Measurements from ENCODE around the gene STXBP1. TPM values are rescaled to one million over a fixed set of nuclear protein-coding genes. Genes with fewer than 3 reads are reported as not detected.

The STXBP1 gene
- total RNA-seq, 1 experiment from 2014 or later: 40.6 TPM

GRCh38 chr9:127715470-127716337 is 103.6 kb downstream of the STXBP1 start, which contains the start of the genes PTRH1 and TTC16 (continued):
- TF ChIP-seq MAX (IDR thresholded peaks at IDR 0.05): no peak
- peak; percentile 45 for TF ChIP-seq TCF7L2 (IDR thresholded peaks at IDR 0.05; ENCODE audit: borderline replicate concordance, extremely low read depth, insufficient read depth, insufficient read length)
- no peak for TF ChIP-seq FOSL1 (IDR thresholded peaks at IDR 0.05; ENCODE audit: low read depth)
- no peak for TF ChIP-seq EZH2 (IDR thresholded peaks at IDR 0.05)

- TF ChIP-seq, protein P1, sequence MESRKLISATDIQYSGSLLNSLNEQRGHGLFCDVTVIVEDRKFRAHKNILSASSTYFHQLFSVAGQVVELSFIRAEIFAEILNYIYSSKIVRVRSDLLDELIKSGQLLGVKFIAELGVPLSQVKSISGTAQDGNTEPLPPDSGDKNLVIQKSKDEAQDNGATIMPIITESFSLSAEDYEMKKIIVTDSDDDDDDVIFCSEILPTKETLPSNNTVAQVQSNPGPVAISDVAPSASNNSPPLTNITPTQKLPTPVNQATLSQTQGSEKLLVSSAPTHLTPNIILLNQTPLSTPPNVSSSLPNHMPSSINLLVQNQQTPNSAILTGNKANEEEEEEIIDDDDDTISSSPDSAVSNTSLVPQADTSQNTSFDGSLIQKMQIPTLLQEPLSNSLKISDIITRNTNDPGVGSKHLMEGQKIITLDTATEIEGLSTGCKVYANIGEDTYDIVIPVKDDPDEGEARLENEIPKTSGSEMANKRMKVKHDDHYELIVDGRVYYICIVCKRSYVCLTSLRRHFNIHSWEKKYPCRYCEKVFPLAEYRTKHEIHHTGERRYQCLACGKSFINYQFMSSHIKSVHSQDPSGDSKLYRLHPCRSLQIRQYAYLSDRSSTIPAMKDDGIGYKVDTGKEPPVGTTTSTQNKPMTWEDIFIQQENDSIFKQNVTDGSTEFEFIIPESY (IDR thresholded peaks at IDR 0.05; ENCODE audit: extremely low read depth, insufficient replicate concordance, low read length): no peak
- TF ChIP-seq ATF3 (IDR thresholded peaks at IDR 0.05) (no peak), EGR1 (IDR thresholded peaks at IDR 0.05; ENCODE audit: low read depth) (no peak), CBX3 (IDR thresholded peaks at IDR 0.05; ENCODE audit: low read depth) (no peak), CTCF (IDR thresholded peaks at IDR 0.05 in 2 of 3, conservative IDR thresholded peaks at IDR 0.05 in 1 of 3; ENCODE audit: borderline replicate concordance in 1 of 3, insufficient read depth in 1 of 3, low read depth in 2 of 3, low read length in 2 of 3) (no peak), EZH2 (IDR thresholded peaks at IDR 0.05) (no peak), SP1 (IDR thresholded peaks at IDR 0.05; ENCODE audit: low read depth) (no peak)
- Histone ChIP-seq H2AFZ (ENCODE audit: low read depth, low read length, poor library complexity, severe bottlenecking) (no peak overlapping the region), H3K4me2 (ENCODE audit: low read length) (peak overlapping the region; percentile 91), H3K9ac (ENCODE audit: low read length) (peak overlapping the region; percentile 93), H3K4me3 (replicated peaks in 1 of 2; ENCODE audit: low read depth in 1 of 2, low read length in 2 of 2) (peak overlapping the region; percentile 90 to 92), H3K9me2 (ENCODE audit: insufficient read depth) (no peaks in the 10 kb centered on the region), H3K27ac (ENCODE audit: low read depth, low read length) (peak overlapping the region; percentile 44), H4K20me1 (ENCODE audit: insufficient read depth) (no peaks in the 10 kb centered on the region), H3K79me2 (ENCODE audit: insufficient read depth, low read length) (peaks cover 13% of the 10 kb centered on the region), H3K27me3 (ENCODE audit: insufficient read depth, low read length) (no peaks in the 10 kb centered on the region), H3K9me3 (ENCODE audit: control insufficient read depth in 1 of 2, insufficient read depth in 1 of 2, low read depth in 1 of 2, low read length in 2 of 2) (no peaks in the 10 kb centered on the region), H3K4me1 (ENCODE audit: control insufficient read depth in 1 of 2, insufficient read depth in 2 of 2, low read length in 2 of 2) (peaks cover 20 to 31% of the 10 kb centered on the region in 2 experiments), H3K36me3 (ENCODE audit: control insufficient read depth in 1 of 2, insufficient read depth in 2 of 2, low read length in 2 of 2) (peaks cover 0 to 4% of the 10 kb centered on the region in 2 experiments; a peak in 1 of 4 replicates)
- CTCF ChIA-PET: interaction anchor here (1.0 to 1.5 kb wide), 2 partner anchors 19 to 153 kb away, joined by 3 to 12 read pairs; partner anchors contain the start of gene TOR2A
- no TSS peak for BruUV-seq (replicated peaks)
- ATAC-seq (no peak), DNase-seq (ENCODE audit: low read depth, low spot score) (no peak)
- POLR2A ChIA-PET: interaction anchor here (1.2 kb wide), 1 partner anchor 18 kb away, joined by 3 read pairs; no protein-coding TSS in a partner anchor
- RAD21 ChIA-PET (ENCODE audit: low non-redundant PET in 1 of 2, low total read pairs in 2 of 2, uncharacterized antibody in 2 of 2, unreplicated experiment in 2 of 2): interaction anchor here in 1 of 2 experiments (1.2 kb wide), 1 partner anchor 19 kb away, joined by 4 read pairs; the partner anchor contains the start of gene TOR2A
- intact Hi-C loops (cut with micrococcal nuclease): no loop called here
Observed at GRCh38 chr9:127716412-127716811, 104.3 kb downstream of the STXBP1 start.
